Suprapubic skin (tissue), 4 donors: ENCODE measurements around the gene DALRD3. TPM values are rescaled to one million over a fixed set of nuclear protein-coding genes. Genes with fewer than 3 reads are reported as not detected.

Source experiments
- DNase-seq, 2 donors: peaks; one replicate each; pipeline ENCODE4 v3.0.0-alpha.2; 2019; ENCODE audit warnings: low spot score in 2 of 2
- H3K27ac ChIP-seq: fragments of 200-600 bp; sonication (generic); one replicate; pipeline ENCODE4 v1.5.1; 2019
- H3K27me3 ChIP-seq: fragments of 200-600 bp; sonication (generic); one replicate; pipeline ENCODE4 v1.5.1; 2019
- H3K36me3 ChIP-seq: fragments of 200-600 bp; sonication (generic); one replicate; pipeline ENCODE4 v1.5.1; 2019
- H3K4me1 ChIP-seq: fragments of 200-600 bp; sonication (generic); one replicate; pipeline ENCODE4 v1.5.1; 2019
- H3K4me3 ChIP-seq: fragments of 200-600 bp; sonication (generic); one replicate; pipeline ENCODE4 v1.5.1; 2019; ENCODE audit warnings: mild to moderate bottlenecking
- H3K9me3 ChIP-seq: fragments of 200-600 bp; sonication (generic); one replicate; pipeline ENCODE4 v1.5.1; 2019
- CTCF ChIP-seq, 2 donors: fragments of 200-600 bp in 1 of 2; fragments of 450-650 bp in 1 of 2; sonication (generic) in 1 of 2; IDR thresholded peaks; one replicate each; pipeline ENCODE4 v1.5.1; 2016 to 2019; ENCODE audit warnings: antibody characterized with exemption in 2 of 2, mild to moderate bottlenecking in 1 of 2, moderate library complexity in 1 of 2
- EP300 ChIP-seq: sonication (generic); formaldehyde crosslinking; IDR thresholded peaks from one replicate; pipeline ENCODE4 v1.6.1; 2017; ENCODE audit warnings: antibody characterized with exemption
- POLR2A ChIP-seq, 2 donors: fragments of 450-650 bp; IDR thresholded peaks; one replicate each; pipeline ENCODE4 v1.6.1; 2017; ENCODE audit warnings: antibody characterized with exemption in 2 of 2, mild to moderate bottlenecking in 2 of 2, moderate library complexity in 2 of 2
- POLR2AphosphoS5 ChIP-seq, 3 donors: sonication (generic); formaldehyde crosslinking; IDR thresholded peaks; one replicate each; pipeline ENCODE4 v1.6.1; 2017; ENCODE audit warnings: antibody characterized with exemption in 3 of 3
- WGBS: methylation state at CpG from one replicate; pipeline ENCODE4 v1.1.5; 2018; 5-methylcytosine and 5-hydroxymethylcytosine counted together
- total RNA-seq, 4 donors: library from RNA; depleted of rRNA; stranded (reverse); fragments of >200 nt; gene quantifications; one replicate each; pipeline ENCODE4 v1.1.0, GENCODE V29; 2016

DALRD3 gene
- total RNA-seq, 4 donors from 2014 or later: 44.3 to 55.4 (median 50.7) TPM

GRCh38 chr3:49028298-49028672 lies 9.9 kb upstream of the DALRD3 start:
- peaks cover 73% of the 10 kb centered on the region for H3K36me3 ChIP-seq
- 84% methylated on average over 4 of the region's 4 CpGs for WGBS

GRCh38 chr3:49027634-49028033 lies 9.3 kb upstream of the DALRD3 start:
- Histone ChIP-seq H3K36me3 (peaks cover 70% of the 10 kb centered on the region), H3K4me3 (no peak overlapping the region), H3K27ac (no peak overlapping the region), H3K9me3 (no peaks in the 10 kb centered on the region), H3K27me3 (no peaks in the 10 kb centered on the region), H3K4me1 (peaks cover 46% of the 10 kb centered on the region)
- 94% methylated on average over 5 of the region's 9 CpGs for whole genome bisulfite sequencing
- TF ChIP-seq CTCF (IDR thresholded peaks at IDR 0.05) (no peak), EP300 (no peak), POLR2AphosphoS5 (IDR thresholded peaks at IDR 0.05) (no peak), POLR2A (IDR thresholded peaks at IDR 0.05) (no peak)
- no peak for DNase-seq

More at GRCh38 chr3:49028298-49028672, 9.9 kb upstream of the DALRD3 start:
- no peaks in the 10 kb centered on the region for H3K9me3 ChIP-seq
- peak overlapping the region; percentile 75 for H3K4me3 ChIP-seq
- DNase-seq: no peak
- no peaks in the 10 kb centered on the region for H3K27me3 ChIP-seq
- peak overlapping the region; percentile 89 for H3K27ac ChIP-seq
- peaks cover 40% of the 10 kb centered on the region for H3K4me1 ChIP-seq
- TF ChIP-seq EP300: no peak
- no peak for TF ChIP-seq POLR2A (IDR thresholded peaks at IDR 0.05)
- TF ChIP-seq CTCF (IDR thresholded peaks at IDR 0.05): no peak
- no peak for TF ChIP-seq POLR2AphosphoS5 (IDR thresholded peaks at IDR 0.05)

GRCh38 chr3:49026536-49026935 lies 8.2 kb upstream of the DALRD3 start:
- TF ChIP-seq CTCF (IDR thresholded peaks at IDR 0.05): no peak
- no peak for TF ChIP-seq POLR2AphosphoS5 (IDR thresholded peaks at IDR 0.05)
- no peak for TF ChIP-seq POLR2A (IDR thresholded peaks at IDR 0.05)
- no peak for TF ChIP-seq EP300
- WGBS: 89% methylated on average over 3 of the region's 3 CpGs
- peaks cover 49% of the 10 kb centered on the region for H3K4me1 ChIP-seq
- DNase-seq: no peak
- H3K4me3 ChIP-seq: no peak overlapping the region
- no peaks in the 10 kb centered on the region for H3K9me3 ChIP-seq
- H3K27ac ChIP-seq: no peak overlapping the region
- peaks cover 59% of the 10 kb centered on the region for H3K36me3 ChIP-seq
- H3K27me3 ChIP-seq: no peaks in the 10 kb centered on the region

GRCh38 chr3:49025793-49026520 lies 7.6 kb upstream of the DALRD3 start:
- Histone ChIP-seq H3K4me3 (no peak overlapping the region), H3K4me1 (peaks cover 49% of the 10 kb centered on the region), H3K9me3 (no peaks in the 10 kb centered on the region), H3K36me3 (peaks cover 53% of the 10 kb centered on the region), H3K27me3 (no peaks in the 10 kb centered on the region), H3K27ac (no peak overlapping the region)
- TF ChIP-seq EP300 (no peak), POLR2AphosphoS5 (IDR thresholded peaks at IDR 0.05) (no peak)
- WGBS: 89% methylated on average over 8 of the region's 8 CpGs
- DNase-seq: no peak

- peaks cover 45% of the 10 kb centered on the region for H3K36me3 ChIP-seq
- H3K4me3 ChIP-seq: no peak overlapping the region
- no peak overlapping the region for H3K27ac ChIP-seq
- H3K27me3 ChIP-seq: no peaks in the 10 kb centered on the region
- peaks cover 54% of the 10 kb centered on the region for H3K4me1 ChIP-seq
- WGBS: 72% methylated on average over 9 of the region's 13 CpGs
- H3K9me3 ChIP-seq: no peaks in the 10 kb centered on the region
- DNase-seq: no peak
- no peak for TF ChIP-seq EP300
- TF ChIP-seq POLR2AphosphoS5 (IDR thresholded peaks at IDR 0.05): no peak
- TF ChIP-seq POLR2A (IDR thresholded peaks at IDR 0.05): no peak
Measured at GRCh38 chr3:49025005-49025792, 6.8 kb upstream of the DALRD3 start.

- WGBS: 87% methylated on average over 5 of the region's 5 CpGs
- TF ChIP-seq POLR2A (IDR thresholded peaks at IDR 0.05) (no peak), POLR2AphosphoS5 (IDR thresholded peaks at IDR 0.05) (no peak), CTCF (IDR thresholded peaks at IDR 0.05) (no peak), EP300 (no peak)
- Histone ChIP-seq H3K36me3 (peaks cover 41% of the 10 kb centered on the region), H3K27me3 (no peaks in the 10 kb centered on the region), H3K4me3 (no peak overlapping the region), H3K4me1 (peaks cover 57% of the 10 kb centered on the region), H3K9me3 (no peaks in the 10 kb centered on the region), H3K27ac (no peak overlapping the region)
- DNase-seq: no peak
Measured at GRCh38 chr3:49024449-49024848, 6.1 kb upstream of the DALRD3 start.
